Transverse colon (tissue), 3 donors: ENCODE data around the gene RABGEF1.

Experiments
- CTCF ChIP-seq, 5 experiments: fragments of 200-600 bp in 3 of 5; fragments of 450-650 bp in 2 of 5; sonication (generic) in 3 of 5; IDR thresholded peaks; 1 replicate in 2 of 5; 2 replicates in 3 of 5; pipeline ENCODE4 v1.5.1; 2016 to 2017; ENCODE audit warnings: antibody characterized with exemption in 5 of 5, inconsistent platforms in 3 of 5, mild to moderate bottlenecking in 2 of 5, moderate library complexity in 1 of 5
- EP300 ChIP-seq: sonication (generic); formaldehyde crosslinking; IDR thresholded peaks from one replicate; pipeline ENCODE4 v1.6.1; 2017; ENCODE audit warnings: antibody characterized with exemption, low read depth
- POLR2A ChIP-seq: fragments of 450-650 bp; IDR thresholded peaks from one replicate; pipeline ENCODE4 v1.6.1; 2016; ENCODE audit warnings: antibody characterized with exemption, mild to moderate bottlenecking, moderate library complexity

GRCh38 chr7:66734006-66734405 lies 6.5 kb upstream of the RABGEF1 start:
- TF ChIP-seq CTCF (IDR thresholded peaks at IDR 0.05) (no peak), EP300 (no peak), POLR2A (no peak)
